Spleen (tissue), 7 donors: Measurements from ENCODE around the gene DIP2C.

Experiments used
- CTCF ChIP-seq, 11 experiments: fragments of 200-600 bp in 7 of 11; fragments of 450-650 bp in 4 of 11; sonication (generic) in 4 of 11; IDR thresholded peaks in 8 of 11; conservative IDR thresholded peaks in 3 of 11; 1 replicate in 7 of 11; 2 replicates in 4 of 11; pipeline versions ENCODE4 v1.4.0 to v1.8.0; 2016 to 2021; ENCODE audit warnings: antibody characterized with exemption in 11 of 11, inconsistent platforms in 4 of 11, mild to moderate bottlenecking in 1 of 11
- POLR2A ChIP-seq, 3 donors: fragments of 450-650 bp; IDR thresholded peaks; one replicate each; pipeline ENCODE4 v1.5.1; 2017; ENCODE audit warnings: antibody characterized with exemption in 3 of 3, mild to moderate bottlenecking in 1 of 3
- donor health status: DM: no; HTN: no; CAD: no; lungs with moderate emphysema.
- donor health status: DM: no; HTN: no; CAD: no.
- donor health status: DM: no; HTN: no; CAD: no.

- TF ChIP-seq CTCF (IDR thresholded peaks at IDR 0.05 in 8 of 11, conservative IDR thresholded peaks at IDR 0.05 in 3 of 11), result no peak
- TF ChIP-seq POLR2A (IDR thresholded peaks at IDR 0.05), result no peak
Measured at GRCh38 chr10:640673-641045, 48.8 kb downstream of the DIP2C start.
